Upper lobe of right lung (tissue), 1 donor: ENCODE results near the gene MARK4. TPM values are rescaled to one million over a fixed set of nuclear protein-coding genes. Genes with fewer than 3 reads are reported as not detected.

Experiments
- ATAC-seq: fragments of 200-7000 bp; cut with Tn5 transposase; one replicate; pipeline ENCODE4 v1.9.1; 2020; ENCODE audit warnings: mild to moderate bottlenecking, moderate library complexity
- DNase-seq: peaks from one replicate; pipeline ENCODE4 v3.0.0-alpha.2; 2020
- H3K27ac ChIP-seq: fragments of 200-600 bp; one replicate; pipeline ENCODE4 v1.8.0; 2022
- H3K27me3 ChIP-seq: fragments of 200-600 bp; one replicate; pipeline ENCODE4 v1.8.0; 2022; ENCODE audit warnings: mild to moderate bottlenecking
- H3K36me3 ChIP-seq: fragments of 200-600 bp; one replicate; pipeline ENCODE4 v1.8.0; 2022
- H3K4me1 ChIP-seq: fragments of 200-600 bp; one replicate; pipeline ENCODE4 v1.8.0; 2022
- H3K4me3 ChIP-seq: fragments of 200-600 bp; one replicate; pipeline ENCODE4 v1.8.0; 2022; ENCODE audit warnings: mild to moderate bottlenecking
- H3K9me3 ChIP-seq: fragments of 200-600 bp; one replicate; pipeline ENCODE4 v1.8.0; 2022
- CTCF ChIP-seq: fragments of 200-600 bp; IDR thresholded peaks from one replicate; pipeline ENCODE4 v1.8.0; 2022; ENCODE audit warnings: antibody characterized with exemption
- intact Hi-C: fragments of 100-400 bp; cut with DNase I; formaldehyde crosslinking; loops from one replicate; pipeline ENCODE4 v1.11.0; 2022
- total RNA-seq: library from RNA; stranded (reverse); fragmentation: NEBNext Ultra II Directional; extraction: Animal tissue kit (Norgen Biotek cat#: 25700); gene quantifications from one replicate; pipeline ENCODE4 v1.2.1, GENCODE V29; 2021
- donor health status: DM: no; HTN: yes; CAD: no; lungs with severe emphysema.

The MARK4 gene
- total RNA-seq, 1 donor from 2014 or later = 30.0 TPM

- H3K9me3 ChIP-seq = no peaks in the 10 kb centered on the region
- peaks cover 11% of the 10 kb centered on the region for H3K36me3 ChIP-seq
- no peak for TF ChIP-seq CTCF
- no peak for ATAC-seq
- no peak overlapping the region for H3K27ac ChIP-seq
- no peaks in the 10 kb centered on the region for H3K27me3 ChIP-seq
- no peak overlapping the region for H3K4me3 ChIP-seq
- intact Hi-C loops = no loop called here
- no peaks in the 10 kb centered on the region for H3K4me1 ChIP-seq
- no peak for DNase-seq
These were observed 102.1 kb downstream of the MARK4 start for GRCh38 chr19:45352914-45353796.

- Histone ChIP-seq H3K36me3 (peaks cover 11% of the 10 kb centered on the region), H3K9me3 (no peaks in the 10 kb centered on the region), H3K27me3 (no peaks in the 10 kb centered on the region), H3K4me1 (no peaks in the 10 kb centered on the region), H3K4me3 (no peak overlapping the region), H3K27ac (no peak overlapping the region)
- intact Hi-C loops = no loop called here
- no peak for DNase-seq
- no peak for ATAC-seq
- no peak for TF ChIP-seq CTCF
These were observed 103.3 kb downstream of the MARK4 start for GRCh38 chr19:45354241-45354842.

Other genes starting within 250 kb of the MARK4 start
- 17.5 TPM for gene RELB, start 249.8 kb upstream of the MARK4 start, total RNA-seq
- 83.7 TPM for gene CLASRP, start 212.2 kb upstream of the MARK4 start, total RNA-seq
- gene ZNF296, start 174.8 kb upstream of the MARK4 start, total RNA-seq = 1.7 TPM
- 14.9 TPM for gene GEMIN7, start 172.0 kb upstream of the MARK4 start, total RNA-seq
- 31.1 TPM for gene PPP1R37, start 158.1 kb upstream of the MARK4 start, total RNA-seq
- not detected for gene NKPD1, start 90.3 kb upstream of the MARK4 start, total RNA-seq
- 16.9 TPM for gene TRAPPC6A, start 73.0 kb upstream of the MARK4 start, total RNA-seq
- 17.8 TPM for gene BLOC1S3, start 72.5 kb upstream of the MARK4 start, total RNA-seq
- 11.9 TPM for gene EXOC3L2, start 5.9 kb upstream of the MARK4 start, total RNA-seq
- 0.41 TPM for gene CKM, start 71.6 kb downstream of the MARK4 start, total RNA-seq
- 1.8 TPM for gene KLC3, start 89.5 kb downstream of the MARK4 start, total RNA-seq
- 13.7 TPM for gene ERCC2, start 119.3 kb downstream of the MARK4 start, total RNA-seq
- 67.9 TPM for gene PPP1R13L, start 153.8 kb downstream of the MARK4 start, total RNA-seq
- 5.4 TPM for gene POLR1G, start 155.4 kb downstream of the MARK4 start, total RNA-seq
- gene ERCC1, start 172.6 kb downstream of the MARK4 start, total RNA-seq = 48.8 TPM
- gene FOSB, start 216.7 kb downstream of the MARK4 start, total RNA-seq = 3.6 TPM
- 13.3 TPM for gene RTN2, start 245.8 kb downstream of the MARK4 start, total RNA-seq
- gene PPM1N, start 247.2 kb downstream of the MARK4 start, total RNA-seq = 0.67 TPM